K562 (cell line): ENCODE results near the gene CCDC117. TPM values are rescaled to one million over a fixed set of nuclear protein-coding genes. Genes with fewer than 3 reads are reported as not detected.

Experiments
- ATAC-seq: fragments of 200-7000 bp; cut with Tn5 transposase; 3 replicates; pipeline ENCODE4 v1.9.1; 2020; ENCODE audit warnings: moderate library complexity
- BruUV-seq: library from RNA; stranded (reverse); fragments of 400-500 nt; replicated peaks from 2 replicates; lab custom pipeline; 2021; lab: Mats Ljungman, UMichigan
- CTCF ChIA-PET: fragments of 300-600 bp; formaldehyde crosslinking; extraction: SDS; loops from one replicate; lab custom pipeline; 2021; ENCODE audit warnings: low intra/inter-chr PET ratio; lab: Yijun Ruan, JAX
- POLR2A ChIA-PET: fragments of 300-600, 350-650 bp; sonication (Branson Sonifier 250); formaldehyde crosslinking; extraction: SDS; loops from one replicate; lab custom pipeline; 2021; ENCODE audit warnings: antibody characterized with exemption, inconsistent platforms; lab: Yijun Ruan, JAX
- DNase-seq, 4 experiments: peaks; one replicate each; pipeline versions ENCODE4 v3.0.0 to v3.0.0-alpha.2; 2011 to 2018; ENCODE audit warnings: low spot score in 3 of 4, mixed read lengths in 3 of 4; ENCODE audit errors: extremely low read depth in 1 of 4
- FAIRE-seq: peaks from 2 replicates; lab custom pipeline; 2011; peaks lifted over from hg19 to GRCh38; lab: Jason Lieb, UNC
- H2AFZ ChIP-seq: 2 replicates; pipeline ENCODE4 v1.6.0; 2011; ENCODE audit warnings: low read depth, low read length, control low read depth, inconsistent platforms
- H3K27ac ChIP-seq: fragments of 200-600 bp; 3 replicates; pipeline ENCODE4 v1.8.0; 2011; ENCODE audit warnings: low read depth, mild to moderate bottlenecking, control low read depth, inconsistent platforms, low read length, moderate library complexity, mixed read lengths; ENCODE audit errors: extremely low read depth
- H3K27me3 ChIP-seq, 2 experiments: fragments of 300-600 bp in 1 of 2; 2 replicates in 1 of 2; 3 replicates in 1 of 2; pipeline versions ENCODE4 v1.6.0 to v1.8.0; 2011; ENCODE audit warnings: inconsistent platforms in 2 of 2, low read length in 2 of 2, mild to moderate bottlenecking in 1 of 2, mixed read lengths in 1 of 2, moderate library complexity in 1 of 2; ENCODE audit not compliant: control insufficient read depth in 2 of 2, insufficient read depth in 2 of 2
- H3K36me3 ChIP-seq: fragments of 300-600 bp; 3 replicates; pipeline ENCODE4 v1.8.0; 2011; ENCODE audit warnings: mild to moderate bottlenecking, low read length, inconsistent platforms; ENCODE audit not compliant: control insufficient read depth, insufficient read depth
- H3K4me1 ChIP-seq, 2 experiments: fragments of 200-600 bp in 1 of 2; replicated peaks in 1 of 2; 2 replicates in 1 of 2; 3 replicates in 1 of 2; pipeline versions ENCODE4 v1.5.1 to v1.8.0; 2011; ENCODE audit warnings: inconsistent platforms in 2 of 2, low read length in 2 of 2, mild to moderate bottlenecking in 1 of 2, mixed read lengths in 1 of 2, moderate library complexity in 1 of 2; ENCODE audit not compliant: control insufficient read depth in 2 of 2, insufficient read depth in 2 of 2
- H3K4me2 ChIP-seq: 2 replicates; pipeline ENCODE4 v1.6.1; 2011; ENCODE audit warnings: low read length, control low read depth, inconsistent platforms, mixed read lengths; ENCODE audit not compliant: insufficient read depth
- H3K4me3 ChIP-seq: fragments of 200-600 bp; sonication (generic), shearing (Covaris generic); 2 replicates; pipeline ENCODE4 v1.5.1; 2016; ENCODE audit warnings: control low read depth, inconsistent platforms
- H3K79me2 ChIP-seq: fragments of 200-600 bp; 3 replicates; pipeline ENCODE4 v1.8.0; 2011; ENCODE audit warnings: low read length, inconsistent platforms; ENCODE audit not compliant: control insufficient read depth, insufficient read depth
- H3K9ac ChIP-seq, 2 experiments: 2 replicates each; pipeline versions ENCODE4 v1.6.0 to v1.6.1; 2011; ENCODE audit warnings: low read depth in 2 of 2, low read length in 2 of 2, control low read depth in 1 of 2, inconsistent platforms in 1 of 2, mild to moderate bottlenecking in 1 of 2, mixed read lengths in 1 of 2; ENCODE audit not compliant: insufficient read depth in 1 of 2
- H3K9me1 ChIP-seq: one replicate; pipeline ENCODE4 v1.6.0; 2011; ENCODE audit warnings: inconsistent platforms, mild to moderate bottlenecking, low read length, moderate library complexity; ENCODE audit not compliant: control insufficient read depth, insufficient read depth
- H3K9me3 ChIP-seq: replicated peaks from 2 replicates; pipeline ENCODE4 v1.5.1; 2011; ENCODE audit warnings: low read depth, low read length, inconsistent platforms; ENCODE audit not compliant: control insufficient read depth, insufficient read depth
- H4K20me1 ChIP-seq: replicated peaks from 2 replicates; pipeline ENCODE4 v1.6.1; 2011; ENCODE audit warnings: low read length, inconsistent platforms, mixed read lengths; ENCODE audit not compliant: control insufficient read depth, insufficient read depth
- BHLHE40 ChIP-seq: IDR thresholded peaks from 2 replicates; pipeline ENCODE4 v1.6.1; 2011; ENCODE audit warnings: low read length, improper control_type of control experiment
- CBFA2T3 ChIP-seq: fragments of 450-650 bp; IDR thresholded peaks from 2 replicates; pipeline ENCODE4 v1.6.1; 2017
- DPF2 ChIP-seq: fragments of 450-650 bp; IDR thresholded peaks from 2 replicates; pipeline ENCODE4 v1.6.1; 2016
- KDM2B ChIP-seq: fragments of 250-450 bp; sonication (Bioruptor Pico); IDR thresholded peaks from 2 replicates; pipeline ENCODE4 v1.8.0; 2021; ENCODE audit warnings: mild to moderate bottlenecking, moderate library complexity
- MAZ ChIP-seq, 2 experiments: fragments of 450-650 bp in 1 of 2; sonication (generic) in 1 of 2; formaldehyde crosslinking; IDR thresholded peaks in 1 of 2; conservative IDR thresholded peaks in 1 of 2; 2 replicates each; pipeline versions ENCODE4 v1.4.0 to v1.5.0; 2020; ENCODE audit warnings: mild to moderate bottlenecking in 1 of 2, missing genetic modification reagents in 1 of 2
- POLR2B ChIP-seq: fragments of 450-650 bp; IDR thresholded peaks from 2 replicates; pipeline ENCODE4 v1.6.1; 2018; ENCODE audit warnings: low read depth; ENCODE audit not compliant: partially characterized antibody
- POLR2H ChIP-seq: IDR thresholded peaks from 2 replicates; pipeline ENCODE4 v1.6.1; 2016; ENCODE audit warnings: missing genetic modification characterization, low read depth, mild to moderate bottlenecking, control low read depth, missing compliant biosample characterization, moderate library complexity
- SIN3A ChIP-seq, 2 experiments: fragments of 150-350 bp in 1 of 2; IDR thresholded peaks; 2 replicates each; pipeline ENCODE4 v1.6.1; 2011 to 2016; ENCODE audit warnings: borderline replicate concordance in 2 of 2, low read depth in 2 of 2, low read length in 2 of 2, mild to moderate bottlenecking in 2 of 2, moderate library complexity in 2 of 2; ENCODE audit not compliant: control insufficient read depth in 1 of 2
- SMARCE1 ChIP-seq: fragments of 450-650 bp; IDR thresholded peaks from 2 replicates; pipeline ENCODE4 v1.7.1; 2016; ENCODE audit warnings: mild to moderate bottlenecking
- TRIM24 ChIP-seq, 2 experiments: fragments of 450-650 bp; IDR thresholded peaks; 2 replicates each; pipeline ENCODE4 v1.6.1; 2016
- ZEB2 ChIP-seq: fragments of 450-650 bp; IDR thresholded peaks from 2 replicates; pipeline ENCODE4 v1.6.1; 2016
- ZKSCAN1 ChIP-seq: fragments of 150-350 bp; IDR thresholded peaks from 2 replicates; pipeline ENCODE4 v1.6.1; 2016; ENCODE audit warnings: low read depth, low read length
- ZNF212 ChIP-seq: fragments of 450-650 bp; formaldehyde crosslinking; IDR thresholded peaks from 2 replicates; pipeline ENCODE4 v1.4.0; 2020; ENCODE audit warnings: mild to moderate bottlenecking
- ZNF436 ChIP-seq: fragments of 250-450, 450-650 bp; sonication (Bioruptor Pico); formaldehyde crosslinking; IDR thresholded peaks from 2 replicates; pipeline ENCODE4 v1.7.0; 2020; ENCODE audit warnings: mild to moderate bottlenecking
- WGBS: fragments of 100-300 bp; shearing (Covaris generic); methylation state at CpG from one replicate; pipeline ENCODE4 v1.1.6; 2016; ENCODE audit warnings: low coverage, mixed read lengths; ENCODE audit not compliant: insufficient coverage; ENCODE audit errors: missing lambda C conversion rate; 5-methylcytosine and 5-hydroxymethylcytosine counted together
- in situ Hi-C: fragments of 300-500 bp; cut with MboI; formaldehyde crosslinking; loops from 4 replicates; pipeline ENCODE4 v1.15.0; 2018; ENCODE audit warnings: inconsistent platforms, mixed read lengths
- intact Hi-C: fragments of 100-400 bp; cut with micrococcal nuclease; formaldehyde crosslinking; loops from 2 replicates; pipeline ENCODE4 v1.14.2; 2022
- polyA plus RNA-seq, 8 experiments: library from polyadenylated mRNA; depleted of rRNA in 4 of 8; stranded (reverse) in 5 of 8; unstranded in 3 of 8; fragments of >200 nt; fragmentation: Nextera tagmentation in 2 of 8; fragmentation: Illumina TruSeq in 1 of 8; extraction: Ambion mirVana in 2 of 8; extraction: Trizol in 1 of 8; gene quantifications; 2 replicates each; pipeline versions ENCODE4 v1.2.1 to v1.2.3, GENCODE V29; 2011 to 2014; ENCODE audit warnings: inconsistent platforms in 1 of 8, missing spikeins in 1 of 8
- total RNA-seq, 7 experiments: library from RNA; depleted of rRNA in 6 of 7; stranded (reverse); fragments of >200 nt in 6 of 7; fragmentation: Illumina TruSeq in 2 of 7; extraction: Trizol in 2 of 7; gene quantifications; 2 replicates each; pipeline versions ENCODE4 v1.2.1 to v1.2.3, GENCODE V29; 2011 to 2021; ENCODE audit warnings: low replicate concordance in 1 of 7
- TF ChIP-seq, protein P1 (sequence below): IDR thresholded peaks from 3 replicates; pipeline ENCODE4 v1.6.1; 2011; ENCODE audit warnings: borderline replicate concordance, mild to moderate bottlenecking, moderate library complexity; ENCODE audit not compliant: insufficient read length; ENCODE audit errors: extremely low read depth
- TF ChIP-seq, protein P2 (sequence below): fragments of 450-650 bp; IDR thresholded peaks from 2 replicates; pipeline ENCODE4 v1.6.1; 2017; ENCODE audit warnings: antibody characterized with exemption, mild to moderate bottlenecking

CCDC117 gene
- total and polyA plus RNA-seq, 9 of the 15 experiments (the other 6 are each of a cell fraction or from before 2014, with no cell fraction given), result 5.7 to 23.3 (median 15.8) TPM

- ChIA-PET POLR2A (interaction anchor here (0.8 to 1.3 kb wide), 3 partner anchors 9 to 73 kb away, joined by 3 to 10 read pairs (median 3); partner anchors contain the start of gene XBP1), CTCF (no interaction called here)
- peaks cover 4 to 10% of the 10 kb centered on the region in 2 experiments; a peak in 3 of 5 replicates for H3K4me1 ChIP-seq
- H3K79me2 ChIP-seq, result peaks cover 70% of the 10 kb centered on the region
- TSS peak; percentile 81 for BruUV-seq
- peak overlapping the region; percentile 72 to 83; a peak in 3 of 4 replicates for H3K9ac ChIP-seq
- peak overlapping the region; percentile 88 for H3K27ac ChIP-seq
- H3K4me3 ChIP-seq, result peak overlapping the region; percentile 92
- no peaks in the 10 kb centered on the region for H3K9me1 ChIP-seq
- intact Hi-C loops, result no loop called here
- no peaks in the 10 kb centered on the region for H4K20me1 ChIP-seq
- peak overlapping the region; percentile 71 for H2AFZ ChIP-seq
- WGBS, result 0% methylated on average over 18 of the region's 18 CpGs
- no peaks in the 10 kb centered on the region for H3K27me3 ChIP-seq
- no peaks in the 10 kb centered on the region for H3K9me3 ChIP-seq
- H3K36me3 ChIP-seq, result peaks cover 43% of the 10 kb centered on the region
- FAIRE-seq (no peak), ATAC-seq (peak; percentile 34), DNase-seq (peak in 1 of 4 experiments; percentile 11)
- in situ Hi-C loops, result no loop called here
- H3K4me2 ChIP-seq, result peak overlapping the region; percentile 93
- TF ChIP-seq ZKSCAN1 (0 out of 2 replicates have a peak, but pooled peaks have one; percentile 26), ZEB2 (peak; percentile 89), POLR2H (peak; percentile 23; the same call in 1 of the 2 replicates), POLR2B (peak; percentile 22), KDM2B (no peak), TRIM24 (IDR thresholded peaks at IDR 0.05) (no peak), ZNF212 (CRISPR knock-in tag) (no peak), ZNF436 (CRISPR knock-in tag) (no peak), SMARCE1 (peak; percentile 57; the same call in 1 of the 2 replicates), MAZ (CRISPR knock-in tag; conservative IDR thresholded peaks at IDR 0.05 in 1 of 2, IDR thresholded peaks at IDR 0.05 in 1 of 2) (no peak), CBFA2T3 (0 out of 2 replicates have a peak, but pooled peaks have one; percentile 30), BHLHE40 (peak; percentile 48; the same call in 1 of the 2 replicates), SIN3A (IDR thresholded peaks at IDR 0.05; ENCODE audit: borderline replicate concordance in 2 of 2, control insufficient read depth in 1 of 2, low read depth in 2 of 2, low read length in 2 of 2) (peak in 1 of 2 experiments; percentile 52; a peak in 1 of 4 replicates), DPF2 (peak; percentile 68)
- TF ChIP-seq, protein P1, sequence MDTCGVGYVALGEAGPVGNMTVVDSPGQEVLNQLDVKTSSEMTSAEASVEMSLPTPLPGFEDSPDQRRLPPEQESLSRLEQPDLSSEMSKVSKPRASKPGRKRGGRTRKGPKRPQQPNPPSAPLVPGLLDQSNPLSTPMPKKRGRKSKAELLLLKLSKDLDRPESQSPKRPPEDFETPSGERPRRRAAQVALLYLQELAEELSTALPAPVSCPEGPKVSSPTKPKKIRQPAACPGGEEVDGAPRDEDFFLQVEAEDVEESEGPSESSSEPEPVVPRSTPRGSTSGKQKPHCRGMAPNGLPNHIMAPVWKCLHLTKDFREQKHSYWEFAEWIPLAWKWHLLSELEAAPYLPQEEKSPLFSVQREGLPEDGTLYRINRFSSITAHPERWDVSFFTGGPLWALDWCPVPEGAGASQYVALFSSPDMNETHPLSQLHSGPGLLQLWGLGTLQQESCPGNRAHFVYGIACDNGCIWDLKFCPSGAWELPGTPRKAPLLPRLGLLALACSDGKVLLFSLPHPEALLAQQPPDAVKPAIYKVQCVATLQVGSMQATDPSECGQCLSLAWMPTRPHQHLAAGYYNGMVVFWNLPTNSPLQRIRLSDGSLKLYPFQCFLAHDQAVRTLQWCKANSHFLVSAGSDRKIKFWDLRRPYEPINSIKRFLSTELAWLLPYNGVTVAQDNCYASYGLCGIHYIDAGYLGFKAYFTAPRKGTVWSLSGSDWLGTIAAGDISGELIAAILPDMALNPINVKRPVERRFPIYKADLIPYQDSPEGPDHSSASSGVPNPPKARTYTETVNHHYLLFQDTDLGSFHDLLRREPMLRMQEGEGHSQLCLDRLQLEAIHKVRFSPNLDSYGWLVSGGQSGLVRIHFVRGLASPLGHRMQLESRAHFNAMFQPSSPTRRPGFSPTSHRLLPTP, result peak; percentile 81
- TF ChIP-seq, protein P2, sequence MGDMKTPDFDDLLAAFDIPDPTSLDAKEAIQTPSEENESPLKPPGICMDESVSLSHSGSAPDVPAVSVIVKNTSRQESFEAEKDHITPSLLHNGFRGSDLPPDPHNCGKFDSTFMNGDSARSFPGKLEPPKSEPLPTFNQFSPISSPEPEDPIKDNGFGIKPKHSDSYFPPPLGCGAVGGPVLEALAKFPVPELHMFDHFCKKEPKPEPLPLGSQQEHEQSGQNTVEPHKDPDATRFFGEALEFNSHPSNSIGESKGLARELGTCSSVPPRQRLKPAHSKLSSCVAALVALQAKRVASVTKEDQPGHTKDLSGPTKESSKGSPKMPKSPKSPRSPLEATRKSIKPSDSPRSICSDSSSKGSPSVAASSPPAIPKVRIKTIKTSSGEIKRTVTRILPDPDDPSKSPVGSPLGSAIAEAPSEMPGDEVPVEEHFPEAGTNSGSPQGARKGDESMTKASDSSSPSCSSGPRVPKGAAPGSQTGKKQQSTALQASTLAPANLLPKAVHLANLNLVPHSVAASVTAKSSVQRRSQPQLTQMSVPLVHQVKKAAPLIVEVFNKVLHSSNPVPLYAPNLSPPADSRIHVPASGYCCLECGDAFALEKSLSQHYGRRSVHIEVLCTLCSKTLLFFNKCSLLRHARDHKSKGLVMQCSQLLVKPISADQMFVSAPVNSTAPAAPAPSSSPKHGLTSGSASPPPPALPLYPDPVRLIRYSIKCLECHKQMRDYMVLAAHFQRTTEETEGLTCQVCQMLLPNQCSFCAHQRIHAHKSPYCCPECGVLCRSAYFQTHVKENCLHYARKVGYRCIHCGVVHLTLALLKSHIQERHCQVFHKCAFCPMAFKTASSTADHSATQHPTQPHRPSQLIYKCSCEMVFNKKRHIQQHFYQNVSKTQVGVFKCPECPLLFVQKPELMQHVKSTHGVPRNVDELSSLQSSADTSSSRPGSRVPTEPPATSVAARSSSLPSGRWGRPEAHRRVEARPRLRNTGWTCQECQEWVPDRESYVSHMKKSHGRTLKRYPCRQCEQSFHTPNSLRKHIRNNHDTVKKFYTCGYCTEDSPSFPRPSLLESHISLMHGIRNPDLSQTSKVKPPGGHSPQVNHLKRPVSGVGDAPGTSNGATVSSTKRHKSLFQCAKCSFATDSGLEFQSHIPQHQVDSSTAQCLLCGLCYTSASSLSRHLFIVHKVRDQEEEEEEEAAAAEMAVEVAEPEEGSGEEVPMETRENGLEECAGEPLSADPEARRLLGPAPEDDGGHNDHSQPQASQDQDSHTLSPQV, result no peak
These were observed 31.2 kb upstream of the CCDC117 start for GRCh38 chr22:28741200-28741784.
